MM.1S (cell line): Measurements from ENCODE around the gene KCNA3.

Experiments
- CTCF ChIP-seq: fragments of 300-600 bp; sonication (generic); IDR thresholded peaks from 2 replicates; pipeline ENCODE4 v1.5.1; 2016; ENCODE audit warnings: antibody characterized with exemption, low read length, mixed read lengths
- EZH2phosphoT487 ChIP-seq: fragments of 300-600 bp; sonication (generic); IDR thresholded peaks from 2 replicates; pipeline ENCODE4 v1.6.1; 2018; ENCODE audit warnings: antibody characterized with exemption, low read length

GRCh38 chr1:110628323-110629105 lies 46.2 kb downstream of the KCNA3 start:
- no peak for TF ChIP-seq CTCF
- no peak for TF ChIP-seq EZH2phosphoT487
